Erythroblast (primary cell): Measurements from ENCODE around the gene HSF5.

Experiments
- GATA1 ChIP-seq: IDR thresholded peaks from 2 replicates; pipeline ENCODE4 v1.6.1; 2011; ENCODE audit warnings: low read depth, mild to moderate bottlenecking, control low read depth, low read length, moderate library complexity
- POLR2A ChIP-seq: IDR thresholded peaks from 2 replicates; pipeline ENCODE4 v1.6.1; 2011; ENCODE audit warnings: mild to moderate bottlenecking, low read length

GRCh38 chr17:58427807-58428206 is 60.4 kb downstream of the HSF5 start:
- TF ChIP-seq POLR2A = no peak
- no peak for TF ChIP-seq GATA1
